ENCODE results near the gene TEPSIN. TPM values are rescaled to one million over a fixed set of nuclear protein-coding genes. Genes with fewer than 3 reads are reported as not detected.

Gene TEPSIN
- polyA plus RNA-seq, 1 donor (not counting 4 experiments of a cell fraction or from before 2014, with no cell fraction given): 7.1 TPM

GRCh38 chr17:81200201-81200600, 38.7 kb downstream of the TEPSIN start:
- H3K4me2 ChIP-seq (ENCODE audit: control insufficient read depth, extremely low read depth, insufficient read depth, low read depth, low read length): no peak overlapping the region
- H3K9ac ChIP-seq (ENCODE audit: control insufficient read depth, extremely low read depth, insufficient read depth, low read length): no peak overlapping the region
- no peak for DNase-seq (ENCODE audit: low read depth, low spot score)
- no peaks in the 10 kb centered on the region for H3K27me3 ChIP-seq (ENCODE audit: control insufficient read depth, extremely low read depth, insufficient read depth, low read length)
- TF ChIP-seq CTCF (optimal IDR thresholded peaks at IDR 0.05 in 1 of 3, IDR thresholded peaks at IDR 0.05 in 1 of 3, conservative IDR thresholded peaks at IDR 0.05 in 1 of 3; ENCODE audit: extremely low read depth in 1 of 3, insufficient read depth in 2 of 3, low read length in 3 of 3) (no peak), EZH2 (IDR thresholded peaks at IDR 0.05; ENCODE audit: low read length) (no peak)
- no peaks in the 10 kb centered on the region for H3K9me1 ChIP-seq (ENCODE audit: control insufficient read depth, extremely low read depth, insufficient read depth, low read length)
- H3K4me3 ChIP-seq (ENCODE audit: control insufficient read depth in 2 of 3, extremely low read depth in 1 of 3, insufficient read depth in 2 of 3, low read depth in 1 of 3, low read length in 3 of 3): no peak overlapping the region
- dilution Hi-C loops (cut with MboI; ENCODE audit: extremely low pct_ligation_motif_present, low sequenced_read_pairs): no loop called here
- H2AFZ ChIP-seq (ENCODE audit: control insufficient read depth, low read length): no peak overlapping the region
- H3K9me3 ChIP-seq (ENCODE audit: control insufficient read depth, low read depth, low read length): no peaks in the 10 kb centered on the region
- no peaks in the 10 kb centered on the region for H3K36me3 ChIP-seq (ENCODE audit: control insufficient read depth in 2 of 2, extremely low read depth in 1 of 2, insufficient read depth in 2 of 2, low read length in 2 of 2)
- FAIRE-seq: no peak
- H3K27ac ChIP-seq (ENCODE audit: control insufficient read depth, insufficient read depth, low read length): no peak overlapping the region
- H4K20me1 ChIP-seq (ENCODE audit: control insufficient read depth, extremely low read depth, insufficient read depth, low read length): no peaks in the 10 kb centered on the region
- H3K79me2 ChIP-seq (ENCODE audit: control insufficient read depth, insufficient read depth, low read length): no peaks in the 10 kb centered on the region
- no peaks in the 10 kb centered on the region for H3K4me1 ChIP-seq (ENCODE audit: control insufficient read depth, extremely low read depth, insufficient read depth, low read length)

- H3K27me3 ChIP-seq (ENCODE audit: control insufficient read depth, extremely low read depth, insufficient read depth, low read length): no peaks in the 10 kb centered on the region
- no peak for TF ChIP-seq EZH2 (IDR thresholded peaks at IDR 0.05; ENCODE audit: low read length)
- TF ChIP-seq CTCF (optimal IDR thresholded peaks at IDR 0.05 in 1 of 3, IDR thresholded peaks at IDR 0.05 in 1 of 3, conservative IDR thresholded peaks at IDR 0.05 in 1 of 3; ENCODE audit: extremely low read depth in 1 of 3, insufficient read depth in 2 of 3, low read length in 3 of 3): no peak
- H3K4me1 ChIP-seq (ENCODE audit: control insufficient read depth, extremely low read depth, insufficient read depth, low read length): no peaks in the 10 kb centered on the region
- no peak overlapping the region for H3K27ac ChIP-seq (ENCODE audit: control insufficient read depth, insufficient read depth, low read length)
- no peak overlapping the region for H3K4me2 ChIP-seq (ENCODE audit: control insufficient read depth, extremely low read depth, insufficient read depth, low read depth, low read length)
- no peaks in the 10 kb centered on the region for H4K20me1 ChIP-seq (ENCODE audit: control insufficient read depth, extremely low read depth, insufficient read depth, low read length)
- no peak overlapping the region for H3K4me3 ChIP-seq (ENCODE audit: control insufficient read depth in 2 of 3, extremely low read depth in 1 of 3, insufficient read depth in 2 of 3, low read depth in 1 of 3, low read length in 3 of 3)
- dilution Hi-C loops (cut with MboI; ENCODE audit: extremely low pct_ligation_motif_present, low sequenced_read_pairs): no loop called here
- DNase-seq (ENCODE audit: low read depth, low spot score) (no peak), FAIRE-seq (no peak)
- no peaks in the 10 kb centered on the region for H3K9me3 ChIP-seq (ENCODE audit: control insufficient read depth, low read depth, low read length)
- no peaks in the 10 kb centered on the region for H3K79me2 ChIP-seq (ENCODE audit: control insufficient read depth, insufficient read depth, low read length)
- no peak overlapping the region for H3K9ac ChIP-seq (ENCODE audit: control insufficient read depth, extremely low read depth, insufficient read depth, low read length)
- H3K9me1 ChIP-seq (ENCODE audit: control insufficient read depth, extremely low read depth, insufficient read depth, low read length): no peaks in the 10 kb centered on the region
- no peaks in the 10 kb centered on the region for H3K36me3 ChIP-seq (ENCODE audit: control insufficient read depth in 2 of 2, extremely low read depth in 1 of 2, insufficient read depth in 2 of 2, low read length in 2 of 2)
- H2AFZ ChIP-seq (ENCODE audit: control insufficient read depth, low read length): no peak overlapping the region
Observed at GRCh38 chr17:81199482-81199830, 39.4 kb downstream of the TEPSIN start.
